HG03521 (cell line): Measurements from ENCODE around the gene SLF1.
A peak's percentile ranks its signal among the peaks of the same experiment; 100 is the strongest.

Experiments
- ATAC-seq: cut with Tn5 transposase; IDR thresholded peaks from one replicate; pipeline ENCODE4 v1.9.1; 2021; ENCODE audit warnings: mild to moderate bottlenecking, moderate library complexity; ENCODE audit not compliant: unreplicated experiment

SLF1 gene

DNA sequence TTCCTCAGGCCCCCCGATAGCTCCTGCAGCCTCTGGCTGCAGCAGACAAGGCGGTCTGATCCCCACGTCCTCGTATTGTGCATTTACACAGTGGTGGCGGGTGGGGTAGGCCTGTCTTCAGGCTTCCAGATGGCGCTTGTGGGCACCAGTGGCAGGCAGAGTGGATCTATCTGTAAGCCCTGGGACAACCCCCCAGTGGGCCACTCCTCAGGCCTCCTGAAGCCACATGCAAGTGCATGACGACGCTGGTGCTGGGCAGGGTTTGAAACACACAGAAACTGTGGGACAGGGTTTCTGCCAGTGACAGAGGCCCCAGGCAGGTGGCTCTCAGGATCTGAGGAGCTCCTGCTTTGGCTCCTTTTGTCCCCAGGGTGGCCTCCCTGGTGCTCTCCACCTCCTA, 42.0 kb downstream of the SLF1 start:
- no peak for ATAC-seq

DNA sequence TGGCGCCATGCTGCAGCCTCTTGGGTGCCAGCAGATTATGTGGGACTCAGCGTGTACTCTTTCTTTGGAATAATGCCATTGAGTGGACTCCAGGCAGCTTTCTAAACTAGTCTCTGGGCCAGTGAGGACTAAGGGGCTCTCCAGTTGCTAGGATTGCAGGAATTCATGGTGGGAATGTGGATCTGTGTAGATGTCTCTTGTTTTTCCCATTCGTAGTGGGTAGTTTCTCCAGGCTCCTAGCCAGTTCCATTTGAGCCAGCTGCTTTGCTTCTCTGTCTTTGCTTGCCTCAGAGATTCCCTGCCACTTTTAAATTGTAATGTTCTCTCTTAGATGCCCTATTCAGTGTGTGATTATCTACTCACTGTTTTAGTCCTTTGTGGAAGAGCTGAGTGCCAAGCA, 42.6 kb downstream of the SLF1 start:
- no peak for ATAC-seq

DNA sequence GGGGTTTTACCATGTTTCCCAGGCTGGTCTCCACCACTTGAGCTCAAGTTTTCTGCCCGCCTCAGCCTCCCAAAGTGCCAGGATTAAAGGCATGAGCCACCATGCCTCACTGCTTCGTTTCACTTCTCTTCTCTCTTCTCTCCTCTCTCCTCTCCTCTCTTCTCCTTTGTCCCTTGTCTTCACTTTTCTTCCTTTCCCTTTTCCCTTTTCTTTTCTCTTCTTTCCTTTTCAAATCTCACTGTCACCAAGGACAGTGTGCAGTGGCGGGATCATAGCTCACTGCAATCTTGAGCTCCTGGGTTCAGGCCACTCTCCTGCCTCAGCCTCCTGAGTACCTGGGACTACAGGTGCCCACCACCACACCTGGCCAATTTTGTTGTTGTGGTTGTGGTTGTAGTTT, 49.5 kb downstream of the SLF1 start:
- no peak for ATAC-seq

- no peak for ATAC-seq
These were observed 52.3 kb downstream of the SLF1 start for GRCh38 chr5:94670726-94671125.

DNA sequence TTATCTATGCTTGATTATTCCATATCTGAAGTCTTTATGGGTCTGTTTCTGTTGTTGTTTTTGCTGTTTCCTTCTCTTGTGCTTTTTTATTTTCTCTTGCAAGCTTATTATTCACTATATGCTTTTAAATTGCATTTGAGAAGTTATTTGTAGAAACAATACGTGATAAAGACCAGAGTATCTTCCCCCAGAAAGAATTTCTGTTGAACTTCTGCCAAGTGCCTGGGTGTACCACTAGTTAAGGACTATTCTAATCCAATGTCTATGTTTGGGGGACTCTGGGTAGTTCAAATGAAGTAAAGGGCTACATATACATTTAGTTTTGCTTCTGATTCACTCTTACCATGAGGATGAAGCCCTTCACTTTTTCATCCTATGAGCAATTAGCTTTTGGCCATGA, 54.3 kb downstream of the SLF1 start:
- ATAC-seq = no peak

DNA sequence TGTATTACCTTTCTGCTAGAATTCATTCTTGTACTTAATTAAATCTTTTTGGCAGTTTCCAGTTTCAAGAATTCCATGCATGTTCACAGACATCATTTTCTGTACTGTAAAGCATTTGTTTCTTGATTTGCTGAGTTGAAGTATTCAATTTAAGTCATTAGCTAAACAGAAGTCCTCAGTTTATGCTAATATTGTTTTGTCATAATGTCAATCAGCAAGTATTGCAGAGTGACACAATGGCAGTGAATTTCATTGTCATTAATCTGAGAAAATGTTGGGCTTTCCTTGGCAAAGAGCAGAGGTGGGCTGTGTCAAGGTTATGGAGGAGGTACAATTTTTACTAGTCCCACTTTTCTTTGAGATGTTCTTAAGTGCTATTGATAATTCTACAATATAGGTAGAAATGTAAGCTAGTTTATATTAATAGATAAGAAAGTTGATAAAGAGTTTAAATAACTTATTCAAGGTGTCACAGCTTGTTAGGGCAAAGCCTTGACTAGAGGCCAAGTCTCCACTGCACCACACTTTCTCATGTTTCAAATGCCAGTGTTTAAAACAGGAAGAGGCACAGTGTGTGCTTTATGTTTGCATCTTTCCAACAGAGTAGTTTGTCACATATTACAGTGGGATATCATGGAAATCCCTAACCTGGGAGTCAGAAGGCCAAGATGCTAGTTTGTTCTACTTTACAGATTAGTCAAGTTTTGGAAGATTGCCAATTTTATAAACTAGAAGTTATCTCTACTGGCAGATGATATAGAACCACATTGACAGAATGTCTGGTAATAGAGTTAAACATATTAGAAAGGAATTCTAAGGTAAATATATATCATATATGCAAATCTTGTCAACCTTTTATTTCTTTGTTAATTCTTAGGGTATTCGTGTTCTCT, 56.3 kb downstream of the SLF1 start:
- no peak for ATAC-seq

- ATAC-seq = no peak
These were observed 57.6 kb downstream of the SLF1 start for GRCh38 chr5:94675965-94676618.

DNA sequence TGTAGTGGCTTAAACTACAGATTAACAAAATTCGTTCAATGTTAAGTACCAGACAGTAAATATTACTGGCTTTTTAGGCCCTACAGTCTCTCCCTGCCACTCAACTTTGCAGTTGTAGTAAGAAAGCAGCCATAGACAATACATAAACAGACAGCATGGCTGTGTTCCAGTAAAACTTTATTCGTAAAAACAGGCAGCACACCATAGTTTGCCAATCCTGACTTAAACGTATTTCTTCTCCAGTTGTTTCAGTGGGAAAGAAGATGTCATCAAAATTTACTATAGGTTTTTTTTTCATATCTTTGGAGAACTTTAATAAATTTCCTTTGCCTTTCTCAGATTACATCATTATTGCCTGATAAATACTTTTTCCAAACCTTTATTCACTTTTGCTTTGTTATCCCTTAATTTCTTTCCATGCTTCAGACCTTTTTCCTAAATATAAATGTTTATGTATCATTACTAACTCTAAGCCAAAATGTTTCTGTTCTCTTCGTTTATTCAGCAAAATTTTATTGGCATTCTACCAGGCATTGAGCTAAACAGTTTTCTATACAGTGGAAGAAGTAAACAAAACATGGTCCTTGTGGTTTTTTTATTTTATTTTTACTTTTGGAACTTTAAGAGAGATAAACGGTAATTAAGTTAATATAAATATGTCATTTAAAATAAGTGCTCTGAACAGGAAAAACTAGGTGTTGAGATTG, 64.5 kb downstream of the SLF1 start:
- no peak for ATAC-seq

DNA sequence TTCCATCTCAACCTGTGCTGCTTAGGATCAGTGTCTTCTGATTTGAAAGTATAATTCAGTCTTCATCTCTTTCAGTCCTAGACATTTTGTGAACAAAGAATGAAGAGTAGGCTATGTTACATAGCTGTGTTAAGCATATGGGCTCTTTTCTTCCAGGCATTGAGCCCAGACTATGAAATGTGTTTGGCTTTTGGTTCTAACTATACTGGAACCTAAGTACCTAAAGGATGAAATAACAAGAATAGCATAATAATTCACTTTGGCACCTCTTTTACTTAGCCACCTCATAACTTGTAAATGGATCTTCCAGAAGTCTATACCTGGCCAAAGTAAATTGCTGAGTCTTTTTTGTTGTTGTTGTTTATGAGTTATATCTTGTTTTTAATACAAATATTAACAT, 71.4 kb downstream of the SLF1 start:
- ATAC-seq = no peak

DNA sequence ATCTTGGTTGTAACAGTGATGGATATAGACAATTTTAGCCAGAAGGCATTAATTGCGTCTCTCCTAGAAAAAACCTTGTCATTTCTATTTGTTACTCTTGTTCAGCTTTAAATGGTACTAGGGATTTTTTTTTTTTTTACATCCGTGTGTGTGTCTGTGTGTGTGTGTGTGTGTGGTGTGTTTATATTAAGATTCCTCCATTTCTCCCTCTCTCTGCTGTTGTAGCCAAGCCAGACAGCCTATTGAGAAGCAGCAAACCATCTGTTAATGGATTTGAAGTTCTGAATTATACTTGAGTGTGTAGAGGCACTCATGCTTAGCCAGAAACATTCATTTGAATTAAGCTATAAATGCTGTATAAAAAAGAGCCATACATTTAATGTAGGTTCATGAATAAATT, 72.3 kb downstream of the SLF1 start:
- ATAC-seq = no peak

GRCh38 chr5:94691291-94691690, 72.8 kb downstream of the SLF1 start:
- no peak for ATAC-seq

GRCh38 chr5:94691949-94692348, 73.5 kb downstream of the SLF1 start:
- no peak for ATAC-seq

- ATAC-seq = no peak
These were observed 74.1 kb downstream of the SLF1 start for GRCh38 chr5:94692581-94692980.

DNA sequence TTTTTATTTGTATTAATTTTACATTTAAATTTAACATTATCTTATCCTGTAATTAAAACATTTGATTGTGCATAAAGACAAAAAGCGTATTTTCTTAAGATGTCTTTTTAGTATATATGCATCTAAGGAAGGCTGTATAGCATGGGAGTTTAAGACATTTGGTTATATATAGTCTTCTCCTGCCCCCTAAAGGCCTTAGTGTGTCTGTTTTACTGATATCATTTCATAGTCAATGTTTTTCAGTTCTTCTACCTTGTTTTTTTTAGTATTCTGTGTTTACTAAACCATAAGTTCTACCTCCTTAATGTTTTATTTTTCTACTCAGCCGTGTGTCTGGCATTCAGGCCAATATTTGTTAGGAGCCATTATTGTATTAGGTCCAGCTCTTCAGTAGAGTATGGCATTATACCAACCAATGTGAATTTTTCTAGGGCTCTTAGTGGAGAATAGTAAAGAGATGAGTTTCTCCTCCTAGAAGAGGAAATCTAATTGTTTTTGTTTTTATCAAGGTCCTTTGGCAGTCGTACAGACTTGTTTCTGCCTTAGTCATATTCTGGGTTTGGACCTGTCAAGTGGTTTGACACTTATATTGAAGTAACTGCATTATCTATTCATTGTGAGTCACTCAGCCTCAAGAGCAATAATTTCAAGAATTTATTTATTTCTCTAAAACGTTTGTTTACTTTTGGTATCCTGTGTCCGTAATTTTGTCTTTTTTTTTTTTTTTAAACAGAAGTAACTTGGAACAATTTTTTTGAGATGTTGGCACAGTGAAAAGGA, 74.8 kb downstream of the SLF1 start:
- peak; percentile 68 for ATAC-seq

DNA sequence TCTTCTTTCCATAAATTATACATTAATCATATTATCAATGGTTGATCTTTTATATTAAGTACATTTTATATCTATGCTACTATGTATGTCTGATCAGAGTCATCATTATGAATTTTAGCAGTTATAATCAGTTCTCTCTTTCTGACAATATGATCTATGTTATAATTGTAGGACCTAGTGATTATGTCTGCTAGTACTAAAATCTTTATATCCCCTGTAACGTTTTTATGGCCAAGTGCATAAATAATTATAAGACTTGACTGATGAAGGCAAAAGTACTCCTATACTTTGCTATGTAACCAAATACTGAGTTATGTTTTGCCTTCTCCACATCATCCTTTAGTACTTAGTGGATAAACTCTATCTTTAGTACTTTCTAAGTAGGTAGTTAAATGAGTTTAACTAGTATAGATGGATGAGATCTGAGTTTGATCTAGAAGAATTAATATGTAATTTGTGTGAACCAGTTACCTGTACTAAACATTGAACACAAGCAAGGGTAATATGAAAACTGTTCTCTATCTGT, 75.4 kb downstream of the SLF1 start:
- no peak for ATAC-seq

DNA sequence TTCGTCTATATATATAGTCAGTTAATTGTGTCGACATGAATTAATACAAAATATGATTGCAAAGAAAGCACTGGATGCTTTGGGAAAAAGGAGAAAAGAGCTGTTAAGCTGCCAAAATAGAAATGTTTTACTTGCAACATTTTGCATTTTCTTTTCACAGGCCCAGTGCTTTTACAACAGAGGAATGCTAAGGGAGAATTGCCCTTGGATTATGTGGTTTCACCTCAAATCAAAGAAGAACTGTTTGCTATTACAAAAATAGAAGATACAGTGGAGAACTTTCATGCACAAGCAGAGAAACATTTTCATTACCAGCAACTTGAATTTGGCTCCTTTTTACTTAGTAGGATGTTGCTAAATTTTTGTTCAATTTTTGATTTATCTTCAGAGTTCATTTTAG, 76.2 kb downstream of the SLF1 start:
- ATAC-seq = no peak

GRCh38 chr5:94698197-94698596, 79.7 kb downstream of the SLF1 start:
- no peak for ATAC-seq

DNA sequence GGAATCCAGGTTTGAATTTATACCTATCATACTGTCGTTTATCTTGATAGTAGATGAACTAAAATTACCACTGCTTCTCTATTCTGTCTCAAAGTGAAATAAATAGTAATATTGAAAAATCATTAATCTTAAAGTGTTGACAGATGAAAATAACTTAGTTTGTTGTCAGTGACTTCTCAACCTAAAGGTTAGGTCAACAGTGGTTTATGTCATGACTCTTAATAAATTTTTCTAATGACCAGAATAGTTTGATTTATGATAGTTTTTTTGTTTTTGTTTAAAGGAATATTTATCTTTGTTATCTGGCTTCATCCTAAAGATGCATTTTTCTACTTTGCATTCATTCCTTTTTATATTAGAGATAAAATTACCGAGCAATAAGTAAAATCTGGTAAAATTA, 81.1 kb downstream of the SLF1 start:
- ATAC-seq = no peak

- ATAC-seq = peak; percentile 68
These were observed 82.1 kb downstream of the SLF1 start for GRCh38 chr5:94700592-94700991.

- peak; percentile 54 for ATAC-seq
These were observed 84.3 kb downstream of the SLF1 start for GRCh38 chr5:94702729-94703128.

DNA sequence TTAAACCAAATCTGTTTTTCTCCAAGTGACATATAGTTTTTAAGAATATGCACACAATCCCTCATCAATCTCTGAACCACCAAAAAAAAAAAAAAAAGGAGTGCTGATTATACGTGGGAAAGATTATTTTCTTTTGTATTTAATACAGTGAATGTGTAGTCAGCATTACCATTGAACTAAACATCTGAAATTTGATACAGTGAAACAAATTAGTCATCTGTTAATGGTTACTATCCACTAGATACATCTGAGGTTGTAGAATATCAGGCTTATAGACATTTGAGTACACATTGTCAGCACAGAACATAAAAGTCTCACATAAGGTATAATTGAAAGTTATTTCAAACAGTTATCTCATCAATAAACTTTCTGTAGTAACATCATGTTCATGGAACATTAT, 87.0 kb downstream of the SLF1 start:
- no peak for ATAC-seq
